ENCODE measurements around the gene KYNU.
"Not testable (repeated sequence)": the region's sequence is repeated elsewhere in the genome, so short reads cannot be mapped to it uniquely, and the experiment has no call there.

The KYNU gene

DNA sequence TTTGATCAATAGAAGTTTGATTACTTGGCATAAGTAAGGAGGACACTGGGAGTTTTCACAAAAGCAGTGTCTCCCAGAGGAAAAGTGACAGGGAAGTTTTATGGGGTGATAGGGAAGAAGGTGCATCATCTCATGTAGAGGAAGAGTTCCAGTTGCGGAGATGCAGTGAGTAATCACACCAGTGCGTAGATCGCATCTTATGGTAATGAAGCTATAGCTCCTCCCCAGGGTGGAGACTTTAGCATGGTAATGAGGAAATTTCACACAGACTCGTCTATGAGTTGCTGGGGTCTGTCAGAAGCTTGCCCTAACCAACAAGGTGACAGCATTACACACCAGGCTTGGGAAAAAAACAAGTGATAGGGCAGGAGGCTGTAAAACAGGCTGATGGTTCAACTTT is 49.0 kb downstream of the KYNU start:
- no peak for DNase-seq

GRCh38 chr2:142930835-142931398 is 53.5 kb downstream of the KYNU start:
- DNase-seq: no peak

DNA sequence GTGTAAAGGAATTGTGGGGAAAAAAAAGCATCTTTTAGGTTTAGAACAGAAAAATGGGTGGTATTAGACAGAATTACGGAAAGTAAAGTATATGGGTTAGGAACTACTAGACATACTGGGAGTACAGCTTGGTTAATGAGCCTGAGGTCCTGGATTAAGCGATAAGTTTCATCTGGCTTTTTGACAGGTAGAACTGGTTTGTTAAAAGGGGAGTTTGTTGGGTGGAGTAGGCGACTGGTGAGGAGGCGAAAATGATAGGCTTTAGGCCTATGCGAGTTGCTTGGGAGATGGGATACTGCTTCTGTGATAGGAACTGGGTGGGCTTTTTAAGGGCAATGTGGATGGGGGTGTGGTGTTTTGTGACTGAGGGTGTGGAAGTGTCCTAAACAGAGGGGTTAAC is 56.5 kb downstream of the KYNU start:
- DNase-seq: no peak

DNA sequence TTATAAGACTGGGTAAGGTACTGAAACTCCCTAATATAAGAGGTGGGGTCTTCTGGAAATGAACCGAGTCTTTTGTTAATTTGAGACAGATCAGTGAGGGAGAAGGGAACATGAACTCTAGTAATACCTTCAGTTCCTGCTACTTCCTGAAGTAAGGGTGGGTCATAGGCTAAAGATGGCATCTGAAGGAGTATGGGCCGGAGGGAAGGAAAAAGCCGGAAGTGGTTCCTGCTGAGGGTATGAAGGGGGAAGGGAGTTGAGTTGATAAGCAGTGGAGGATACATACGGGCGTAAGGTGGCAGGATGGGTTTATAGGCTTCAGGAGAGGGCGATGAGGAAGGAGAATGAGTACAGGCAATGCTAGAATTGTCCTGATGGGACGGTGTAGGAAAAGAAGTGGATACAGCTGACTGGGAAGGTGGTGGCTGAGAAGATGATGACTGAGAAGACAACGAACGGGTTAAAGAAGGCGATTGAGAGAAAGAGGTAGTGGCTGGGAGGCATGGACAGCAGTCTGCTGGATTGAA is 58.2 kb downstream of the KYNU start:
- no peak for DNase-seq

DNA sequence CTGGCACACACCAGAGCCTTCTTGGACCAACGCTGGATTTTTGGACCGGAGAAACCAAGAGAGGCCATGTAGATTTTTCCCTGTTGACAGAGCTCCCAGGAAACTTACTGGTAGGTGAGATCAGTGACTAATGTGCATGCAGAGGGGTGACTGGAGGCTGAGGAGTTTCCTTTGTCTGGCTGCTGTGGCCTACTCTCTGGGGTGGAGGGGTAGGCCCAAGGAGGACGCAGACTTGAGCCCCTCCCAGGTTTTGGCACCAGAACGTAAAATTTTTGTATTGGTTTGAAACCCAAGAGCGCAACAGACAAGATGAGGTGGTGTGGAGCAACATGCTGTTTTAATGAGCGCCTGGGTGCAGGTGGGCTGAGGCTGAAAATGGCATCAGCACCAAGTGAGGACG is 59.2 kb downstream of the KYNU start:
- no peak for DNase-seq

- no peak for DNase-seq
These were observed 59.9 kb downstream of the KYNU start for GRCh38 chr2:142937347-142937746.

GRCh38 chr2:142938240-142938639 is 60.8 kb downstream of the KYNU start:
- DNase-seq: peak in 1 of 3 experiments; percentile 20

- no peak for DNase-seq
These were observed 63.3 kb downstream of the KYNU start for GRCh38 chr2:142940606-142941223.

- DNase-seq: no peak
These were observed 65.2 kb downstream of the KYNU start for GRCh38 chr2:142942690-142943089.

DNA sequence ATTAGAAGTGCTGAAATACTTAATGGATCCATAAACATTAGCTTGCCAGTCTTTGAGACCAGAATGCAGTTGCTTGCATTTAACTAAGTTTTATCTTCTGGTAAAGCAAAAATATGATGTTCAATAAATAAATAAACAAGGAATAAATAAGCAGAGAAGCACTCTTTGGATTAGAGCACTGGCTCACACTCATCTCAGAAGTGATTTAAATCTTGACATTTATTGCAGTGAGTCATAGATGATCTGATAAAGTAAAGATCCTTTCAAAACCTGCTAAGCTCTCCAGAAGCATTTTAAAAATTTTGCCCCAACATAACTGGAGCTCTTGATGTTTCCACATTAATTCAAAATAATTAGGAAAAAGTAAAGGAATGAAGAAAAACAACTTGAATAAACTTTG is 66.8 kb downstream of the KYNU start:
- DNase-seq: no peak

DNA sequence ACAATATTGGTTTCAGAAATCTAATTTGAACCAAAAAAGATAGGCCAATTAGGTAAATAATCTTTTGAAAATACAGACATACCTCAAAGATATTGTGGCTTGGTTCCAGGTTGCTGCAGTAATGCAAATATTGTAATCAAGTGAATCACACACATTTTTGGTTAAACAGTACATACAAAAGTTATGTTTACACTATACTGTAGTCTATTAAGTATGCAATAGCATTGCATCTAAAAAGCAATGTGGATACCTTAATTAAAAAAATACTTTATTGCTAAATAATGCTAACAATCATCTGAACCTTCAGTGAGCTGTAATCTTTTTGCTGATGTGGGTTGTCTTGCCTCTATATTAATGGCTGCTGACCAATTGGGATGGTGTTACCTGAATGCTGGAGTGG is 67.3 kb downstream of the KYNU start:
- no peak for DNase-seq

GRCh38 chr2:142946941-142947340 is 69.5 kb downstream of the KYNU start:
- DNase-seq: no peak

DNA sequence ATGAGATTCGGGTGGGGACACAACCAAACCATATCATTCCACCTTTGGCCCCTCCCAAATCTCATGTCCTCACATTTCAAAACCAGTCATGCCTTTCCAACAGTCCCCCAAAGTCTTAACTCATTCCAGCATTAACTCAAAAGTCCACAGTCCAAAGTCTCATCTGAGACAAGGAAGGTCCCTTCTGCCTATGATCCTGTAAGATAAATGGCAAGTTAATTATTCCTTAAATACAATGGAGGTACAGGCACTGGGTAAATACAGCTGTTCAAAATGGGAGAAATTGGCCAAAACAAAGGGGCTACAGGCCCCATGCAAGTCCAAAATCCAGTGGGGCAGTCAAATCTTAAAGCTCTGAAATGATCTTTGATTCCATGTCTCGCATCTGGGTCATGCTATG is 71.3 kb downstream of the KYNU start:
- DNase-seq: not testable (repeated sequence)

DNA sequence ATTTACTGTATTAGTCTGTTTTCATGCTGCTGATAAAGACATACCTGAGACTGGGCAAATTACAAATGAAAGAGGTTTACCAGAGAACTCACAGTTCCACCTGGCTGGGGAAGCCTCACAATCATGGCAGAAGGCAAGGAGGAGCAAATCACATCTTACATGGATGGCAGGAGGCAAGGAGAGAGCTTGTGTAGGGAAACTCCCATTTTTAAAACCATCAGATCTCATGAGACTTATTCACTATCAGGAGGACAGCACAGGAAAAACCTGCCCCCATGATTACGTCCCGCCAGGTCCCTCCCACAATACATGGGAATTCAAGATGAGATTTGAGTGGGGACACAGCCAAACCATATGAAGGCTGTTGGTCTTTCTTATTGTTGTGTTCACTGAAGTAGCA is 72.9 kb downstream of the KYNU start:
- DNase-seq: not testable (repeated sequence)

- no peak for DNase-seq
These were observed 73.9 kb downstream of the KYNU start for GRCh38 chr2:142951190-142952007.

DNA sequence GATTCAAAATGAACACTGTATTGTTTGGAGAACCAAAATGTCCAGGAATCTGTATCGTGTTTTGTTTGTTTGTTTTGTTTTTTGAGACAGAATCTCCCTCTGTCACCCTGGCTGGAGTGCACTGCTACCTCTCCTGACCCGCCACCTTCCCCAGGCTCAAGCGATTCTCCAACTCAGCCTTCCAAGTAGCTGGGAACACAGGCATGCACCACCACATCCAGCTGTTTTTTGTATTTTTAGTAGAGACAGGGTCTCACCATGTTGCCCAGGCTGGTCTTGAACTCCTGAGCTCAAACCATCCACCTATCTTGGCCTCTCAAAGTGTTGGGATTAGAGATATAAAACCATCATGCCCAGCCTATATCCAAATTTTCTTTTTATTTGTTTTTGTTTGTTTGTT is 74.6 kb downstream of the KYNU start:
- DNase-seq: no peak

DNA sequence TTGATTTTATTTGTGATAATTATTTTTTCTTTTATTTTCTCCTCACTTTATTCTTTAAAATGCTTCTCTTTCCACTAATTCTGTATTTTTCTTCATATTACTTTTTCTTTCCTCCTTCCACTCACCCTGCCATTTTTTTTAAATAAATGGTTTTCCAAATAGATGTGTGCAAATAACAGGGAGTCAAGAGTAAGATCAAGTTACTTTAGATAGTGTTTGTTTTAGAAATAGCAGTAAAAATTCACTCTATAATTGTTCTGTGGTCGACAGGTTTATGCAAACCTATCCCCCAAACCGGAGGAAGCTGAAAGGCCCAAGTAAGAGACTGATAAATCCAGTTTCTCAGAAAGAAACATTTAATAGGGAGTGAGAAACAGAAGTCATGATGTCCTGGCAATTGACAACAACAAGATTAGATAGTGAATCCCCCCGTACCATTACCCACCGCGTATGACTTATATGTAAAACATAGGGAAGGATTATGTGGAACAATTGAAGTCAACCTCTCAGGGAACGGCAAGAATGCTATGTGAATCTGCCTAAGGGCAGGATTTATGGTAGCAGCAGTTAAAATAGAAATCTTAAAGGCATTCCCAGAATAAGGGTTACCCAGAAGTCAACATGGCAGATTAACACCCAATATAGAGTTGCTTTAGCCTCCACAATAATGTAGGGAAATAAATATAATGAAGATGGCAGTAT is 75.5 kb downstream of the KYNU start:
- peak in 1 of 3 experiments; percentile 16 for DNase-seq

- no peak for DNase-seq
These were observed 77.0 kb downstream of the KYNU start for GRCh38 chr2:142954493-142954892.

GRCh38 chr2:142957144-142957543 is 79.7 kb downstream of the KYNU start:
- DNase-seq: no peak

- DNase-seq: no peak
These were observed 83.7 kb downstream of the KYNU start for GRCh38 chr2:142961202-142961601.

GRCh38 chr2:142965443-142965842 is 88.0 kb downstream of the KYNU start:
- no peak for DNase-seq

DNA sequence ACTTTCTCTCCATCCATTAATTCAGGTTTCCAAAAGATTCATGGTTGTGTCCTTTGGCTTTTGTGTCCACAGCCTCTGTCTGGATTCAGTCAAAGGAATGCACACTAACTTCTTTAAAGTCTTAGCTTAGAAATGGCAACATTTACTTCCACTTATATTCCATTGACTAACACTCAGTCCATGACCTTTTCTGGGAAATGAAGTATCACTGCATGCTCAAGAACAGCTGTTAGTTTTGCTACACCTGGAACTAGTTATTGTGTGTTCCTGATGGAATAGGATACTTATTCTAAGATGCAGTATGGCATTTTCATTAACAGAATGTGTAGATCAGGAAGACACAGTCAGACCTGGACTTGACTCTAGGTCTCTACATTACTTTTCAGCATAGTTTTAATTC is 88.8 kb downstream of the KYNU start:
- DNase-seq: no peak

DNA sequence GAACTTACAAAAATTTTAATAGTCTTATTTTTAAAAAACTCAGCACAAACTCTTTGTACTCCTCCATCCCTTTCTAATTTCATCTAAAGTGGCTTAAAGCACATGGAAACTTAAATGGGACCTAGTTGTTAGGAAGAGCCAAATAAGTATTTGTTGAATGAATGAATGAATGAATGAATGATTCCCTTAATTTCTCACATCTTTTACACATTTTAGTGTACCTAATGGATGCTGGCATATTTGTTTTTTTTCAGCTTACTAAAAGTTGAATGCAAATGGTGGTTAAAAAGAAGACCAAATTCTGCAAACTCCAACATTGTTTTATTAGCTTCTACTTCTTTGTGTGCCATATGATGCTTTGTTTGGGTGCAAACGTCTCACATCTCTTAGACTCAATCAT is 89.6 kb downstream of the KYNU start:
- DNase-seq: no peak
